ENCODE measurements around the gene PTPRE. TPM values are rescaled to one million over a fixed set of nuclear protein-coding genes. Genes with fewer than 3 reads are reported as not detected.

Gene PTPRE
- total and polyA plus RNA-seq, 4 donors: 1.5 to 12.5 (median 3.7) TPM

DNA sequence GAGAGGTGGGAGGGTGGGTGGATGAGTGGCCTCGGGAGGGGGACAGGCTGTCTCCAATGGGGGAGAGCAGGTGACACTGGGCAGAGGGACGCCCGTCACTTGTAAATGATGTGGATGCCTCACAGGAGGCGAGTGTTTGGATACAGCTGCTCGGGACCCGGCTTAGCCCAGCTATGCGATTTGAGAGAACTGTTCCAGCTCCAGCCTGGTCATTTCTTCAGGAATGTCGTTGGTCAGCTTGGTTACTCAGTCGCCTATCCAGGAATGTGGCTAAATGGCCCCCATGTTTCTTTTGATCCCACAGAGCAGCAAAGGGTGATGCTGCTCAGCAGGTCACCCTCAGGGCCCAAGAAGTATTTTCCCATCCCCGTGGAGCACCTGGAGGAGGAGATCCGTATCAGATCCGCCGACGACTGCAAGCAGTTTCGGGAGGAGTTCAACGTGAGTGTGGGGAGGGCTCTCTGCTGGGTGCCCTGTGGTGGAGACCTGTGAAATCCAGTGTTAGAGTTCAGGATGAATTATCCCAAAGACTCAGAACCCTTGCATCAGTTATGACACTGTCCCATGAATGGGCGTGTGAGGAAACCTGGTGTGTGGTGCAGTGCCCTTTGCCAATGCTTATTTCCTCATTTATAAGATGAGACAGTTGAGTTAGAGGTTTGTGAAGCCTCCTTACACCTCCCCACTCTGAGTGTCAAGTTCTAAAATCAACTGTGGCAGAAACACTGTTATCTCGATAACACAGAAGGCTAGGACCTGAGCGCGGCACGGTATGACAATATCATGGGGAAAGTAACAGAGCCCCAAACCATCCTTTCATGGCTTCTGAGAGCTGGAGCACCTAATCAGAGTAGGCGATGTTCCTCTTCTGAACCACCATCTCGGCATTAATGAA is 142.6 kb downstream of the PTPRE start:
- Histone ChIP-seq H3K9me3 (ENCODE audit: control insufficient read depth in 4 of 4, low read length in 3 of 4) (no peaks in the 10 kb centered on the region), H3K9ac (ENCODE audit: low read depth in 1 of 2, low read length in 2 of 2) (no peak overlapping the region), H3K27ac (ENCODE audit: low read depth in 1 of 2, low read length in 2 of 2) (peak overlapping the region; percentile 63 to 79), H3K27me3 (ENCODE audit: control insufficient read depth in 4 of 4, insufficient read depth in 4 of 4, low read length in 3 of 4) (no peaks in the 10 kb centered on the region), H3K4me3 (ENCODE audit: low read depth in 1 of 3, low read length in 3 of 3) (no peak overlapping the region), H3K36me3 (ENCODE audit: control insufficient read depth in 4 of 4, insufficient read depth in 3 of 4, low read depth in 1 of 4, low read length in 3 of 4) (peaks cover 0 to 1% (median 0%) of the 10 kb centered on the region in 4 donors), H3K4me1 (ENCODE audit: control insufficient read depth in 4 of 4, insufficient read depth in 4 of 4, low read length in 3 of 4) (peaks cover 0 to 2% (median 0%) of the 10 kb centered on the region in 4 donors)
- TF ChIP-seq, protein P1, sequence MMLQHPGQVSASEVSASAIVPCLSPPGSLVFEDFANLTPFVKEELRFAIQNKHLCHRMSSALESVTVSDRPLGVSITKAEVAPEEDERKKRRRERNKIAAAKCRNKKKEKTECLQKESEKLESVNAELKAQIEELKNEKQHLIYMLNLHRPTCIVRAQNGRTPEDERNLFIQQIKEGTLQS (IDR thresholded peaks at IDR 0.05): no peak
- TF ChIP-seq, protein P2, sequence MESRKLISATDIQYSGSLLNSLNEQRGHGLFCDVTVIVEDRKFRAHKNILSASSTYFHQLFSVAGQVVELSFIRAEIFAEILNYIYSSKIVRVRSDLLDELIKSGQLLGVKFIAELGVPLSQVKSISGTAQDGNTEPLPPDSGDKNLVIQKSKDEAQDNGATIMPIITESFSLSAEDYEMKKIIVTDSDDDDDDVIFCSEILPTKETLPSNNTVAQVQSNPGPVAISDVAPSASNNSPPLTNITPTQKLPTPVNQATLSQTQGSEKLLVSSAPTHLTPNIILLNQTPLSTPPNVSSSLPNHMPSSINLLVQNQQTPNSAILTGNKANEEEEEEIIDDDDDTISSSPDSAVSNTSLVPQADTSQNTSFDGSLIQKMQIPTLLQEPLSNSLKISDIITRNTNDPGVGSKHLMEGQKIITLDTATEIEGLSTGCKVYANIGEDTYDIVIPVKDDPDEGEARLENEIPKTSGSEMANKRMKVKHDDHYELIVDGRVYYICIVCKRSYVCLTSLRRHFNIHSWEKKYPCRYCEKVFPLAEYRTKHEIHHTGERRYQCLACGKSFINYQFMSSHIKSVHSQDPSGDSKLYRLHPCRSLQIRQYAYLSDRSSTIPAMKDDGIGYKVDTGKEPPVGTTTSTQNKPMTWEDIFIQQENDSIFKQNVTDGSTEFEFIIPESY (IDR thresholded peaks at IDR 0.05): no peak
- TF ChIP-seq GABPA (IDR thresholded peaks at IDR 0.05 in 1 of 2, conservative IDR thresholded peaks at IDR 0.05 in 1 of 2) (no peak), JUND (IDR thresholded peaks at IDR 0.05) (no peak), RXRA (IDR thresholded peaks at IDR 0.05) (no peak), EGR1 (IDR thresholded peaks at IDR 0.05; ENCODE audit: low read depth in 2 of 2) (no peak), FOXA1 (IDR thresholded peaks at IDR 0.05) (no peak)
- TF ChIP-seq, protein P3, sequence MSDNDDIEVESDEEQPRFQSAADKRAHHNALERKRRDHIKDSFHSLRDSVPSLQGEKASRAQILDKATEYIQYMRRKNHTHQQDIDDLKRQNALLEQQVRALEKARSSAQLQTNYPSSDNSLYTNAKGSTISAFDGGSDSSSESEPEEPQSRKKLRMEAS (IDR thresholded peaks at IDR 0.05): no peak
- no peak for DNase-seq (ENCODE audit: low spot score)
- WGBS: 80% methylated on average over 23 of the region's 23 CpGs

DNA sequence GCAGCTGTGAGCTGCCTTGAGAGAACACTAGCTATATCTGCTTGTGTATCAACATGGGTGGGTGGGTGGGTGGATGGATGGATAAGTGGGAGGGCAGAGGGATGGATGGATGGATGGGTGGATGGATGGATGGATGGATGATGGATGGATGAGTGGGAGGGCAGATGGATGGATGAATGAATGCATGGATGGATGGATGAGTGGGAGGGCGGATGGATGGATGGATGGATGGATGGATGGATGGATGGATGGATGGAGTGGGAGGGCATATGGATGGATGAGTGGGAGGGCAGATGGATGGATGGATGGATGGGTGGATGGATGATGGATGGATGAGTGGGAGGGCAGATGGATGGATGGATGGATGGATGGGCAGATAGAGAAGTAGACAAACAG is 143.2 kb downstream of the PTPRE start:
- Histone ChIP-seq H3K4me3 (ENCODE audit: low read depth in 1 of 3, low read length in 3 of 3) (no peak overlapping the region), H3K4me1 (ENCODE audit: control insufficient read depth in 4 of 4, insufficient read depth in 4 of 4, low read length in 3 of 4) (peaks cover 0 to 2% (median 0%) of the 10 kb centered on the region in 4 donors), H3K9ac (ENCODE audit: low read depth in 1 of 2, low read length in 2 of 2) (no peak overlapping the region), H3K9me3 (ENCODE audit: control insufficient read depth in 4 of 4, low read length in 3 of 4) (no peaks in the 10 kb centered on the region), H3K27me3 (ENCODE audit: control insufficient read depth in 4 of 4, insufficient read depth in 4 of 4, low read length in 3 of 4) (no peaks in the 10 kb centered on the region), H3K27ac (ENCODE audit: low read depth in 1 of 2, low read length in 2 of 2) (peak overlapping the region in 1 of 2 donors; percentile 75), H3K36me3 (ENCODE audit: control insufficient read depth in 4 of 4, insufficient read depth in 3 of 4, low read depth in 1 of 4, low read length in 3 of 4) (peaks cover 0 to 1% (median 0%) of the 10 kb centered on the region in 4 donors)
- WGBS: 68% methylated on average over 1 of the region's 1 CpG
- no peak for DNase-seq (ENCODE audit: low spot score)
- TF ChIP-seq, protein P4, sequence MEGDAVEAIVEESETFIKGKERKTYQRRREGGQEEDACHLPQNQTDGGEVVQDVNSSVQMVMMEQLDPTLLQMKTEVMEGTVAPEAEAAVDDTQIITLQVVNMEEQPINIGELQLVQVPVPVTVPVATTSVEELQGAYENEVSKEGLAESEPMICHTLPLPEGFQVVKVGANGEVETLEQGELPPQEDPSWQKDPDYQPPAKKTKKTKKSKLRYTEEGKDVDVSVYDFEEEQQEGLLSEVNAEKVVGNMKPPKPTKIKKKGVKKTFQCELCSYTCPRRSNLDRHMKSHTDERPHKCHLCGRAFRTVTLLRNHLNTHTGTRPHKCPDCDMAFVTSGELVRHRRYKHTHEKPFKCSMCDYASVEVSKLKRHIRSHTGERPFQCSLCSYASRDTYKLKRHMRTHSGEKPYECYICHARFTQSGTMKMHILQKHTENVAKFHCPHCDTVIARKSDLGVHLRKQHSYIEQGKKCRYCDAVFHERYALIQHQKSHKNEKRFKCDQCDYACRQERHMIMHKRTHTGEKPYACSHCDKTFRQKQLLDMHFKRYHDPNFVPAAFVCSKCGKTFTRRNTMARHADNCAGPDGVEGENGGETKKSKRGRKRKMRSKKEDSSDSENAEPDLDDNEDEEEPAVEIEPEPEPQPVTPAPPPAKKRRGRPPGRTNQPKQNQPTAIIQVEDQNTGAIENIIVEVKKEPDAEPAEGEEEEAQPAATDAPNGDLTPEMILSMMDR (IDR thresholded peaks at IDR 0.05; ENCODE audit: low read depth, low read length, missing input control): no peak
- TF ChIP-seq RAD21 (IDR thresholded peaks at IDR 0.05) (no peak), HNF4G (IDR thresholded peaks at IDR 0.05) (no peak), RXRA (IDR thresholded peaks at IDR 0.05) (no peak), FOXA1 (IDR thresholded peaks at IDR 0.05) (no peak), SP1 (IDR thresholded peaks at IDR 0.05) (no peak), FOXA2 (IDR thresholded peaks at IDR 0.05) (no peak)
- TF ChIP-seq, protein P3 (IDR thresholded peaks at IDR 0.05): no peak
- TF ChIP-seq, protein P2 (IDR thresholded peaks at IDR 0.05): no peak
- TF ChIP-seq, protein P1 (IDR thresholded peaks at IDR 0.05): no peak
- TF ChIP-seq, protein P5, sequence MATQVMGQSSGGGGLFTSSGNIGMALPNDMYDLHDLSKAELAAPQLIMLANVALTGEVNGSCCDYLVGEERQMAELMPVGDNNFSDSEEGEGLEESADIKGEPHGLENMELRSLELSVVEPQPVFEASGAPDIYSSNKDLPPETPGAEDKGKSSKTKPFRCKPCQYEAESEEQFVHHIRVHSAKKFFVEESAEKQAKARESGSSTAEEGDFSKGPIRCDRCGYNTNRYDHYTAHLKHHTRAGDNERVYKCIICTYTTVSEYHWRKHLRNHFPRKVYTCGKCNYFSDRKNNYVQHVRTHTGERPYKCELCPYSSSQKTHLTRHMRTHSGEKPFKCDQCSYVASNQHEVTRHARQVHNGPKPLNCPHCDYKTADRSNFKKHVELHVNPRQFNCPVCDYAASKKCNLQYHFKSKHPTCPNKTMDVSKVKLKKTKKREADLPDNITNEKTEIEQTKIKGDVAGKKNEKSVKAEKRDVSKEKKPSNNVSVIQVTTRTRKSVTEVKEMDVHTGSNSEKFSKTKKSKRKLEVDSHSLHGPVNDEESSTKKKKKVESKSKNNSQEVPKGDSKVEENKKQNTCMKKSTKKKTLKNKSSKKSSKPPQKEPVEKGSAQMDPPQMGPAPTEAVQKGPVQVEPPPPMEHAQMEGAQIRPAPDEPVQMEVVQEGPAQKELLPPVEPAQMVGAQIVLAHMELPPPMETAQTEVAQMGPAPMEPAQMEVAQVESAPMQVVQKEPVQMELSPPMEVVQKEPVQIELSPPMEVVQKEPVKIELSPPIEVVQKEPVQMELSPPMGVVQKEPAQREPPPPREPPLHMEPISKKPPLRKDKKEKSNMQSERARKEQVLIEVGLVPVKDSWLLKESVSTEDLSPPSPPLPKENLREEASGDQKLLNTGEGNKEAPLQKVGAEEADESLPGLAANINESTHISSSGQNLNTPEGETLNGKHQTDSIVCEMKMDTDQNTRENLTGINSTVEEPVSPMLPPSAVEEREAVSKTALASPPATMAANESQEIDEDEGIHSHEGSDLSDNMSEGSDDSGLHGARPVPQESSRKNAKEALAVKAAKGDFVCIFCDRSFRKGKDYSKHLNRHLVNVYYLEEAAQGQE (IDR thresholded peaks at IDR 0.05): no peak

Measured in liver (tissue), 9 donors.